Naive thymus-derived CD4-positive, alpha-beta T cell (primary cell): ENCODE data around the gene TOB1. TPM values are rescaled to one million over a fixed set of nuclear protein-coding genes. Genes with fewer than 3 reads are reported as not detected.

ENCODE experiments used
- ATAC-seq: fragments of 150-1000 bp; cut with Tn5 transposase; 2 replicates; pipeline ENCODE4 v1.10.0; 2021; ENCODE audit warnings: mild to moderate bottlenecking, moderate library complexity
- CTCF ChIA-PET: fragments of 350-600 bp; sonication (Branson Sonifier 250); formaldehyde crosslinking; loops from one replicate; lab custom pipeline; 2021; ENCODE audit warnings: antibody characterized with exemption; lab: Charles Lee
- POLR2A ChIA-PET: fragments of 350-600 bp; sonication (Branson Sonifier 250); formaldehyde crosslinking; loops from one replicate; lab custom pipeline; 2021; ENCODE audit warnings: antibody characterized with exemption, inconsistent platforms; lab: Charles Lee
- DNase-seq, 9 donors: peaks; one replicate each; pipeline versions ENCODE4 v3.0.0 to v3.0.0-alpha.2; 2020 to 2022; ENCODE audit warnings: mixed read lengths in 1 of 9
- H3K27ac ChIP-seq: one replicate; pipeline ENCODE4 v1.7.0; 2013; ENCODE audit warnings: mild to moderate bottlenecking, low read depth, low read length, moderate library complexity
- H3K27me3 ChIP-seq, 2 donors: one replicate each; pipeline ENCODE4 v1.7.0; 2013; ENCODE audit warnings: low read length in 2 of 2, mild to moderate bottlenecking in 2 of 2, moderate library complexity in 2 of 2; ENCODE audit not compliant: control insufficient read depth in 2 of 2, insufficient read depth in 2 of 2
- H3K36me3 ChIP-seq, 3 experiments: 1 replicate in 2 of 3; 2 replicates in 1 of 3; pipeline ENCODE4 v1.7.0; 2013; ENCODE audit warnings: low read length in 3 of 3, mild to moderate bottlenecking in 3 of 3, moderate library complexity in 1 of 3; ENCODE audit not compliant: insufficient read depth in 3 of 3, control insufficient read depth in 2 of 3
- H3K4me1 ChIP-seq, 2 donors: one replicate each; pipeline ENCODE4 v1.7.0; 2013; ENCODE audit warnings: low read length in 2 of 2, mild to moderate bottlenecking in 2 of 2, moderate library complexity in 1 of 2; ENCODE audit not compliant: control insufficient read depth in 2 of 2, insufficient read depth in 2 of 2
- H3K4me3 ChIP-seq: 2 replicates; pipeline ENCODE4 v1.7.0; 2013; ENCODE audit warnings: mild to moderate bottlenecking, low read length
- H3K9me3 ChIP-seq, 3 experiments: 1 replicate in 2 of 3; 2 replicates in 1 of 3; pipeline ENCODE4 v1.7.0; 2013; ENCODE audit warnings: low read length in 3 of 3; ENCODE audit not compliant: control insufficient read depth in 2 of 3
- H3K27ac Mint-ChIP-seq, 9 donors: one replicate each; pipeline ENCODE4 v1.8.0; 2020 to 2022; ENCODE audit warnings: mixed read lengths in 9 of 9, mild to moderate bottlenecking in 8 of 9, moderate library complexity in 5 of 9, inconsistent platforms in 2 of 9
- H3K27me3 Mint-ChIP-seq, 5 donors: one replicate each; pipeline ENCODE4 v1.8.0; 2021 to 2022; ENCODE audit warnings: mixed read lengths in 5 of 5, mild to moderate bottlenecking in 1 of 5
- H3K36me3 Mint-ChIP-seq, 5 donors: one replicate each; pipeline ENCODE4 v1.8.0; 2020 to 2022; ENCODE audit warnings: mixed read lengths in 5 of 5, mild to moderate bottlenecking in 3 of 5, inconsistent platforms in 1 of 5
- H3K4me1 Mint-ChIP-seq, 7 donors: one replicate each; pipeline ENCODE4 v1.8.0; 2020 to 2022; ENCODE audit warnings: mixed read lengths in 7 of 7, mild to moderate bottlenecking in 3 of 7, inconsistent platforms in 1 of 7
- H3K4me3 Mint-ChIP-seq, 10 donors: one replicate each; pipeline ENCODE4 v1.8.0; 2020 to 2022; ENCODE audit warnings: mild to moderate bottlenecking in 10 of 10, mixed read lengths in 10 of 10, moderate library complexity in 6 of 10, inconsistent platforms in 2 of 10
- H3K9me3 Mint-ChIP-seq, 11 donors: one replicate each; pipeline ENCODE4 v1.8.0; 2020 to 2022; ENCODE audit warnings: mixed read lengths in 11 of 11, mild to moderate bottlenecking in 4 of 11, inconsistent platforms in 1 of 11, moderate library complexity in 1 of 11
- intact Hi-C, 2 donors: fragments of 100-400 bp; cut with micrococcal nuclease; formaldehyde crosslinking; loops; one replicate each; pipeline ENCODE4 v1.15.1; 2023
- polyA plus RNA-seq, 2 donors: library from polyadenylated mRNA; unstranded; fragments of 300-500 nt; fragmentation: Illumina TruSeq; gene quantifications; one replicate each; pipeline ENCODE4 v1.2.3, GENCODE V29; 2021
- total RNA-seq, 6 experiments: library from RNA in 5 of 6; stranded (reverse) in 5 of 6; gene quantifications; 1 replicate in 5 of 6; 2 replicates in 1 of 6; pipeline ENCODE4 v1.2.3 and lab custom pipeline; 2021 to 2026

The TOB1 gene
- total and polyA plus RNA-seq, 7 experiments from 2014 or later: 27.9 to 261 (median 131) TPM

DNA sequence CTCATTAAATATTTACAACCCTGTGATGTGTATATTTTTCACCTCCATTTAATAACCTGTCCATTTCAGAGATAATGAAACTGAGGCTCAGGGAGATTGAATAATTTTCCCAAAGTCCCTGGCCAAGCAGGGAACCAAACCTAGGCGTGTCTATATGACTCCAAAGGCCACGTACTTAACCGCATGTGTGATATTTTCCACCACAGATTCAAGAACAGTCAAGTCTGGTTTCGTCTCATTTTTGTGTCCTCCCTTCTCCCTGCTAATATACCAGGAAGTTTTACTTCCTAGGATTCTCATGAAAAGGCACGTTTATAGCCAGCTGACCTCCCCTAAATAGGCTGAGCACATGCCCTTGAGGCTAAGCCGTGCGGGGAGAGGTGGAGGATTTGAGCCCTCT is 15.5 kb downstream of the TOB1 start:
- Mint-ChIP-seq H3K4me3 (no peak overlapping the region), H3K9me3 (peaks cover 0 to 1% (median 0%) of the 10 kb centered on the region in 11 donors), H3K27me3 (peaks cover 0 to 25% (median 0%) of the 10 kb centered on the region in 5 donors), H3K4me1 (peaks cover 18 to 31% (median 27%) of the 10 kb centered on the region in 7 donors), H3K27ac (no peak overlapping the region), H3K36me3 (no peaks in the 10 kb centered on the region)
- CTCF ChIA-PET: interaction anchor here (4.5 to 10.8 kb wide), 2 partner anchors 12 to 100 kb away, joined by 58 to 393 read pairs; no protein-coding TSS in a partner anchor
- no peak overlapping the region for H3K27ac ChIP-seq
- ATAC-seq (no peak), DNase-seq (no peak)
- no peaks in the 10 kb centered on the region for H3K9me3 ChIP-seq
- H3K36me3 ChIP-seq: no peaks in the 10 kb centered on the region
- POLR2A ChIA-PET: interaction anchor here (3.9 to 18.6 kb wide), 3 partner anchors 13 to 99 kb away, joined by 54 to 828 read pairs (median 282); partner anchors contain the start of gene TOB1
- intact Hi-C loops: loop anchor here (5.0 kb wide), 2 partner anchors 207 to 302 kb away; partner anchors contain the start of gene NME1 (in 1 of the 2)
- no peak overlapping the region for H3K4me3 ChIP-seq
- H3K4me1 ChIP-seq: peaks cover 5 to 7% of the 10 kb centered on the region in 2 donors
- H3K27me3 ChIP-seq: no peaks in the 10 kb centered on the region

DNA sequence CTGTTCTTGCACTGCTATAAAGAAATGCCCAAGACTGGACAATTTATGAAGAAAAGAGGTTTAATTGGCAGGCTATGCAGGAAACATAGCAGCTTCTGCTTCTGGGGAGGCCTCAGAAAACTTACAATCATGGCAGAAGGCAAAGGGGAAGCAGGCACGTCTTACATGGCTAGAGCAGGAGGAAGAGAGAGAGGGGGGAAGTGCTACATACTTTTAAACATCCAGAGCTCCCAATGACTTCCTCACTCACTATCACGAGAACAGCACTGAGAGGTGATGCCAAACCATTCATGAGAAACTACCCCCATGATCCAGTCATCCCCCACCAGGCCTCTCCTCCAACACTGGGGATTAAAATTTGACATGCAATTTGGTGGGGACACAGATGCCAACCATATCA is 17.4 kb downstream of the TOB1 start:
- H3K4me3 Mint-ChIP-seq: no peak overlapping the region
- ChIA-PET CTCF (interaction anchor here (0.7 to 10.8 kb wide), 2 partner anchors 102 to 132 kb away, joined by 5 to 393 read pairs; no protein-coding TSS in a partner anchor), POLR2A (interaction anchor here (0.7 to 13.6 kb wide), 4 partner anchors 15 to 302 kb away, joined by 3 to 282 read pairs (median 3); partner anchors contain the start of genes SPATA20 and TOB1)
- Histone ChIP-seq H3K36me3 (no peaks in the 10 kb centered on the region), H3K4me3 (no peak overlapping the region), H3K27me3 (no peaks in the 10 kb centered on the region), H3K27ac (no peak overlapping the region), H3K4me1 (peaks cover 5 to 7% of the 10 kb centered on the region in 2 donors), H3K9me3 (no peaks in the 10 kb centered on the region)
- H3K27ac Mint-ChIP-seq: no peak overlapping the region
- ATAC-seq: no peak
- no peak for DNase-seq
- peaks cover 0 to 8% (median 0%) of the 10 kb centered on the region in 5 donors for H3K27me3 Mint-ChIP-seq
- no peaks in the 10 kb centered on the region for H3K36me3 Mint-ChIP-seq
- peaks cover 0 to 1% (median 0%) of the 10 kb centered on the region in 11 donors for H3K9me3 Mint-ChIP-seq
- H3K4me1 Mint-ChIP-seq: peaks cover 13 to 22% (median 20%) of the 10 kb centered on the region in 7 donors
- intact Hi-C loops: no loop called here

DNA sequence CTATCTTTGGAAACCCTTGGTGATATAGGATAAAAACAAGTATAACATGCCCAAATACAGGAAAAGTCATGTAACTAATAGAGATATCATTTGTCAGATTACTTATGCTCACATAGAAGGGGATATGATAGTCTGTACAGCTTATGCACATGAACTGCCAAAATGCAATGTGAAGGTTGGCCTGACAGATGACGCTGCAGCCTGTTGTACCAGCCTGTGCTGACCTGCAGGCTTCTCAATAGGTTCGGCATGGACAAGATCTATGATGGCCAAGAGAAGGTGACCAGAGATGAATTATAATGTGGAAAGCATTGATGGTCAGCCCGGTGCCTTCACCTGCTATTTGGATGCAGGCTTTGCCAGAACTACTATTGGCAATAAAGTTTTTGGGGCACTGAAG is 18.1 kb downstream of the TOB1 start:
- Mint-ChIP-seq H3K9me3 (peaks cover 0 to 1% (median 0%) of the 10 kb centered on the region in 11 donors), H3K27me3 (peaks cover 0 to 2% (median 0%) of the 10 kb centered on the region in 5 donors), H3K27ac (no peak overlapping the region), H3K4me1 (peaks cover 11 to 17% (median 16%) of the 10 kb centered on the region in 7 donors), H3K36me3 (no peaks in the 10 kb centered on the region), H3K4me3 (no peak overlapping the region)
- H3K27ac ChIP-seq: no peak overlapping the region
- H3K4me3 ChIP-seq: no peak overlapping the region
- no peak for ATAC-seq
- no peaks in the 10 kb centered on the region for H3K9me3 ChIP-seq
- intact Hi-C loops: no loop called here
- peaks cover 5 to 7% of the 10 kb centered on the region in 2 donors for H3K4me1 ChIP-seq
- DNase-seq: no peak
- no peaks in the 10 kb centered on the region for H3K36me3 ChIP-seq
- ChIA-PET POLR2A (interaction anchor here (0.7 to 13.6 kb wide), 3 partner anchors 16 to 97 kb away, joined by 3 to 282 read pairs (median 3); partner anchors contain the start of gene TOB1), CTCF (interaction anchor here (10.8 kb wide), 1 partner anchor 103 kb away, joined by 393 read pairs; no protein-coding TSS in a partner anchor)
- no peaks in the 10 kb centered on the region for H3K27me3 ChIP-seq

GRCh38 chr17:50847566-50847965 is 18.6 kb downstream of the TOB1 start:
- POLR2A ChIA-PET: interaction anchor here (13.6 kb wide), 1 partner anchor 17 kb away, joined by 282 read pairs; the partner anchor contains the start of gene TOB1
- CTCF ChIA-PET: interaction anchor here (10.8 kb wide), 1 partner anchor 103 kb away, joined by 393 read pairs; no protein-coding TSS in a partner anchor
- Histone ChIP-seq H3K4me1 (peaks cover 4 to 5% of the 10 kb centered on the region in 2 donors), H3K27me3 (no peaks in the 10 kb centered on the region), H3K4me3 (no peak overlapping the region), H3K36me3 (no peaks in the 10 kb centered on the region), H3K9me3 (no peaks in the 10 kb centered on the region), H3K27ac (no peak overlapping the region)
- Mint-ChIP-seq H3K36me3 (no peaks in the 10 kb centered on the region), H3K27ac (no peak overlapping the region), H3K4me1 (peaks cover 8 to 13% (median 11%) of the 10 kb centered on the region in 7 donors), H3K27me3 (peaks cover 0 to 2% (median 0%) of the 10 kb centered on the region in 5 donors), H3K9me3 (peaks cover 0 to 1% (median 0%) of the 10 kb centered on the region in 11 donors), H3K4me3 (no peak overlapping the region)
- DNase-seq (no peak), ATAC-seq (no peak)
- intact Hi-C loops: no loop called here

DNA sequence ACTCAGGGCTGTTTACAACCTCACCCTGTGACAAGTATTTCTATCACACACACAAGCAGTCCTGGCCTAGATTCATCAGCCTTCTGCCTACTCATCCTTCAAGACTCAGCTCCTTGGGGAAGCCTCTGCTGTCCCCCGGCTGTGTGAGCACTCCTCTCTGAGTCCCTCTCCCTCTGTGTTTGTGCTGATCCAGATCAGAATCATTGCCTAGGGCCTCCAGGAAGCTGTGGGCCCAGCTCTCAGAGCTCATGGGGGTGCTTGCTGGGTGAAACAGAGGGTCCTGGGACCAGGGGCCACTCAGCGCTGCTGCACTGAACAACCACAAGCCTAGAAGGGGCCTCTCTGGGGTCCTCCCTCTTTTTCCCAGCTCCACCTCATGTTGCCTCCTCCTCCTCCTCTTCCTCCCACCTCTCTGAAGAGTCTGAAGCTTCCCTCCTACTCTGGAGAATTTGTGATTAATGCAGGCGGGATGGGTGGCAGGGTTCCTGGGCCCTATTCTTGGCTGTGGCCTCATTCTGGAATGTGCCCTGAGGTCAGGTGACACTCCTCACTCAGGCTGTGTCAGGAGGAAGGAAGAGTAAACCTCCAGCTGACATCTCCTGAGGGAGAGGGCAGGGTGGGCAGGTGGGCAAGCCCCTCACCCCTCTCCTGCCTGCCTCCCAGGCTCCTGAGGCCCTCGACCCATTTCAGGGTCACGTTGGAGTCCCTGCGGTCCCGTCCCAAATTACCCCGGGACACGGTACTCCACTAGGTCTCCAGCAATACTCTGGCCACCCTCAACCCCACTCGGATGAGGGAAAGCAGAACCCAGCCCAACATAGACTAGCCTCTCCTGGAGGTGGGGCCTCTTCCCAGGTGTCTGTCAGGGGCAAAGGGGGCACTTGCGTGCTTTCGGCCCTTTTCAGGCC is 20.7 kb downstream of the TOB1 start:
- DNase-seq (no peak), ATAC-seq (no peak)
- peaks cover 0 to 2% (median 0%) of the 10 kb centered on the region in 5 donors for H3K27me3 Mint-ChIP-seq
- Histone ChIP-seq H3K27ac (no peak overlapping the region), H3K36me3 (no peaks in the 10 kb centered on the region), H3K9me3 (no peaks in the 10 kb centered on the region), H3K4me3 (no peak overlapping the region), H3K4me1 (no peaks in the 10 kb centered on the region), H3K27me3 (no peaks in the 10 kb centered on the region)
- H3K36me3 Mint-ChIP-seq: no peaks in the 10 kb centered on the region
- H3K4me1 Mint-ChIP-seq: peaks cover 0 to 4% (median 0%) of the 10 kb centered on the region in 7 donors
- no peak overlapping the region for H3K4me3 Mint-ChIP-seq
- H3K9me3 Mint-ChIP-seq: peaks cover 0 to 1% (median 0%) of the 10 kb centered on the region in 11 donors
- H3K27ac Mint-ChIP-seq: peak overlapping the region in 1 of 9 donors; percentile 62
- POLR2A ChIA-PET: interaction anchor here (0.6 kb wide), 1 partner anchor 1251 kb away, joined by 3 read pairs; no protein-coding TSS in a partner anchor
- intact Hi-C loops: no loop called here
- CTCF ChIA-PET: interaction anchor here (0.8 to 2.0 kb wide), 2 partner anchors 10 to 27 kb away, joined by 3 to 5 read pairs; no protein-coding TSS in a partner anchor

- Mint-ChIP-seq H3K27me3 (peaks cover 0 to 2% (median 0%) of the 10 kb centered on the region in 5 donors), H3K4me1 (peaks cover 0 to 4% (median 0%) of the 10 kb centered on the region in 7 donors), H3K4me3 (no peak overlapping the region), H3K36me3 (no peaks in the 10 kb centered on the region), H3K27ac (peak overlapping the region in 2 of 9 donors; percentile 28 to 51), H3K9me3 (peaks cover 0 to 1% (median 0%) of the 10 kb centered on the region in 11 donors)
- H3K36me3 ChIP-seq: no peaks in the 10 kb centered on the region
- CTCF ChIA-PET: interaction anchor here (2.0 kb wide), 1 partner anchor 11 kb away, joined by 5 read pairs; no protein-coding TSS in a partner anchor
- POLR2A ChIA-PET: interaction anchor here (0.6 kb wide), 1 partner anchor 233 kb away, joined by 3 read pairs; no protein-coding TSS in a partner anchor
- H3K9me3 ChIP-seq: no peaks in the 10 kb centered on the region
- no peak for ATAC-seq
- no peak overlapping the region for H3K27ac ChIP-seq
- intact Hi-C loops: no loop called here
- H3K27me3 ChIP-seq: no peaks in the 10 kb centered on the region
- DNase-seq: no peak
- no peak overlapping the region for H3K4me3 ChIP-seq
- no peaks in the 10 kb centered on the region for H3K4me1 ChIP-seq
Measured at GRCh38 chr17:50844117-50844700, 21.9 kb downstream of the TOB1 start.
